ENCODE measurements around the gene TMEM252.

The TMEM252 gene

GRCh38 chr9:68497629-68498028 is 43.1 kb downstream of the TMEM252 start:
- no peak for DNase-seq (ENCODE audit: low read depth)

- DNase-seq (ENCODE audit: low read depth): no peak
Measured at GRCh38 chr9:68496356-68496755, 44.3 kb downstream of the TMEM252 start.

GRCh38 chr9:68495247-68495646 is 45.4 kb downstream of the TMEM252 start:
- no peak for DNase-seq (ENCODE audit: low read depth)

GRCh38 chr9:68493958-68494577 is 46.6 kb downstream of the TMEM252 start:
- no peak for DNase-seq (ENCODE audit: low read depth)

- no peak for DNase-seq (ENCODE audit: low read depth)
Measured at GRCh38 chr9:68493541-68493940, 47.1 kb downstream of the TMEM252 start.

- no peak for DNase-seq (ENCODE audit: low read depth)
Measured at GRCh38 chr9:68492806-68493205, 47.9 kb downstream of the TMEM252 start.

GRCh38 chr9:68489646-68490045 is 51.0 kb downstream of the TMEM252 start:
- DNase-seq (ENCODE audit: low read depth): no peak

- no peak for DNase-seq (ENCODE audit: low read depth)
Measured at GRCh38 chr9:68488126-68488525, 52.6 kb downstream of the TMEM252 start.
